Measurements from ENCODE around the gene TTC22. TPM values are rescaled to one million over a fixed set of nuclear protein-coding genes. Genes with fewer than 3 reads are reported as not detected.

Gene TTC22
- total RNA-seq, 4 donors from 2014 or later = 2.1 TPM; not detected in 3

DNA sequence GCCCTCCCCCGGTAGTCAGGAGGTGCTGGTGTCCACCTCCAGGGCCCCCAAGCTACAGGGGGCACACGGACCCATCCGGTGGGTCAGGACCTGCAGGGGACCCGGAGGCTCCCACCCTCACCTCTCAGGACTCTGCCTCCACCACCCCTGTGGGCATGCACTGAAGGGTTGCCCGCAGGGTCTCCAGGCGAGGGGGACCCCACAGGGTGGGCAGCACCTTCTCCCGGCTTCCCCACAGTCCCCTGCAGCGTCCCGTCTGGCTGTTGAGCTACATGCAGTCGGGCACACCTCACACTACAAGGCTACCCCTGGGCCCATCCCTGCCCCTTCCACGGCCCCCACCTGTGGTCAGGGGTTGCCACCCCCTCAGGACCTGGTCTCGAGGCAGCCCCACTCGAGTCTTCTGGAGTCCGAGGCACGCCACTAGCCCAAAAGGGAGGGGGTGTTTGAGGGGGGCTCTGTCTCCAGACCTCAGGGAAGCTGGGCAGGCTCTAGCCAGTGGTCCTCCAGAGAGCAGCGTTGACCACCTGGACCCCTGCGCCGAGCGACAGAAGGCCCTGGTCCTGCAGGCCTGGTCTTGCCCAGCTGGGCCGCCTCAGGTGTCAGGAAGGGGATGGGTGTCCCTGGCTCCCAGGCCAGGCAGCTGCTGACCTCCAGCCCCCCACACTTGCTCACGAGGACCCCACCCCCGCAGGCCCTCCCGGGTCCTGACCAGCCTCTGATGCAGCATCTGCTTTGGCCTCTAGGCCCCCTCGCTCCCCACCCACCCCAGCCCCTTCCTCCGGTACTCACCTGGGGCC, 46.4 kb downstream of the TTC22 start:
- no peak for TF ChIP-seq CTCF (IDR thresholded peaks at IDR 0.05; ENCODE audit: low read depth)

- TF ChIP-seq CTCF (IDR thresholded peaks at IDR 0.05; ENCODE audit: low read depth) = no peak
Measured at GRCh38 chr1:54754045-54754444, 47.1 kb downstream of the TTC22 start.

DNA sequence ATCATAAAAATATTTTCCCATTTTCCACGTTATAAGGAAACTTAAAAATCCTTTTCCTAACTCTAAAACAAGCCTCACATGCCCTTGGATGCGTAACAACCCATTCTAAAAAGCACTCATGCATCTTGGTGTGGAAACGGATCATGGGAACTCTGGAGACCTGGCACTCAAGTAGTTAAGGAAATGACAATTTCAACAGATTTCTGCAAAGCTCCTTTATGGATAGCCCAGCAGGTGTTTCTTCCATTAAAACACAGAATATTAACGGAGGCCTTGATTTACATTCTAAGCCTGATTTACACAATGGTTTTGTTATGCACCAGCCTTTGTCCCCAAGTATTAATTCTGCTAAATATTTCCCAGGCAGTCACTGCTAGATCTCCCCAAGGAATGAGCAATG, 49.7 kb downstream of the TTC22 start:
- TF ChIP-seq CTCF (IDR thresholded peaks at IDR 0.05; ENCODE audit: low read depth) = no peak

DNA sequence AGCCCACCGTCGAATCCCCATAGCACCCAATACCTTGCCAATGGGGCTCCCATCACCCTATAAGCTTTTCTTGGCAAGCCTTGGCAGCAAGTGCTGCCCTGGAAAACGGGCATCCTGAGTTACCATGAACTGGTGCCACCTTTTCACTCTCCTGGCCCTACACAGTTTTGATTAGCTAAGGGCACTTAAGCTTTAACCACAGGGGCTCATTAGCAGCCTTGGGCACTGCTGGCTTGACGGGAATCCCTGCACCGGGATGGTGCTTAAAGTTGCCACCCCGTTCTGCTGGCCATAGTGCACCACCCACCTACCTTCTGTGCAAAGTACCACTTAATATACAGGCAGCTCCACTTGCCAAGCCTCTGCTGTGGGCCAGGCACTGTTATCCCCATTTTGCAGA, 50.5 kb downstream of the TTC22 start:
- no peak for TF ChIP-seq CTCF (IDR thresholded peaks at IDR 0.05; ENCODE audit: low read depth)

DNA sequence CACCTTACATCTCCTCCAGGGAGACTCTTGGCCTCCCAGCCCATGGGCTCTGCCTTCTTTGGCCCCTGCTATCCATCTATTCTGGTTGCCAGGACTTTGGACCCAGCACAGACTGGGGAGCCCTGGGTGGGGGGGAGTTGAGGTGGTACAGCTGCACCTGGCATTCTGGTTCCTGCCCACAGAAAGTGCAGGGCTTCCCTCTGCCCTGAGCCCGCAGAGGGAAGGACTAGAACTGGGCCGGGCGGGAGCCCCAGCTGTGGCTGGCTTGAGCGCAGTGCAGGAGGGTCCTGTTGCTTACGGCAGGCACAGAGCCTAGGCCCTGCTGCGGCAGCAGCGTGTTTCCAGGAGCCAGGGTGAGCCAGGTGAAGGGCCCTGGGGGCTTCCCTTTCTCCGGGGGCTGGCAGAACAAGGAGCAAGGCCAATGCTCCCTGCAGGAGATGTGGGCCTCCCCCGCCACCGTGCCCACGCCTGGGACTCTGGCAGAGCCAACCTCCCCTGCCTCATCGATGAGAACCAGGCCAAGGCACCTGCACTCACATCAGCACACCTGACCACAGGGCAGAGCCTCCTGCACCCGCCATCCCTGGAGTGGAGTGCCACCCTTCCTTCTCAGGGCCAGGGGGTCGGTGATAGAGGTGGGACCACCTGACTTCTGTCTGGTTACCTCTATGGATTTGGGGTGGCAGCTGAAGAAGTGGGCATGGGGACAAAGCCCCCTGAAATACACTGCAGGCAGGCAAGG, 52.9 kb downstream of the TTC22 start:
- TF ChIP-seq CTCF (IDR thresholded peaks at IDR 0.05; ENCODE audit: low read depth) = no peak

- no peak for TF ChIP-seq CTCF (IDR thresholded peaks at IDR 0.05; ENCODE audit: low read depth)
Measured at GRCh38 chr1:54745864-54746263, 55.3 kb downstream of the TTC22 start.

GRCh38 chr1:54745274-54745673, 55.8 kb downstream of the TTC22 start:
- no peak for TF ChIP-seq CTCF (IDR thresholded peaks at IDR 0.05; ENCODE audit: low read depth)

All from subcutaneous adipose tissue (tissue), 4 donors.